Kidney epithelial cell (primary cell): ENCODE measurements around the gene RYR3. TPM values are rescaled to one million over a fixed set of nuclear protein-coding genes. Genes with fewer than 3 reads are reported as not detected.

Experiments used
- DNase-seq: peaks from one replicate; pipeline ENCODE4 v3.0.0-alpha.2; 2010; ENCODE audit warnings: low read depth
- H3K27me3 ChIP-seq: 2 replicates; pipeline ENCODE4 v1.6.0; 2011; ENCODE audit warnings: low read length; ENCODE audit not compliant: control insufficient read depth, insufficient read depth
- H3K36me3 ChIP-seq: 2 replicates; pipeline ENCODE4 v1.5.1; 2011; ENCODE audit warnings: low read length; ENCODE audit not compliant: control insufficient read depth, insufficient read depth
- H3K4me3 ChIP-seq: 2 replicates; pipeline ENCODE4 v1.5.1; 2011; ENCODE audit warnings: low read depth, mild to moderate bottlenecking, control low read depth, low read length
- total RNA-seq: library from RNA; depleted of rRNA; stranded (reverse); fragments of >200 nt; gene quantifications from 2 replicates; pipeline ENCODE4 v1.2.3, GENCODE V29; 2015
- TF ChIP-seq, protein P1 (sequence below): IDR thresholded peaks from 2 replicates; pipeline ENCODE4 v1.5.1; 2011; ENCODE audit warnings: mild to moderate bottlenecking, moderate library complexity, low read length, control low read depth, inconsistent platforms; ENCODE audit not compliant: insufficient read depth, poor library complexity, severe bottlenecking

The RYR3 gene
- total RNA-seq, 1 donor from 2014 or later: 0.50 TPM

DNA sequence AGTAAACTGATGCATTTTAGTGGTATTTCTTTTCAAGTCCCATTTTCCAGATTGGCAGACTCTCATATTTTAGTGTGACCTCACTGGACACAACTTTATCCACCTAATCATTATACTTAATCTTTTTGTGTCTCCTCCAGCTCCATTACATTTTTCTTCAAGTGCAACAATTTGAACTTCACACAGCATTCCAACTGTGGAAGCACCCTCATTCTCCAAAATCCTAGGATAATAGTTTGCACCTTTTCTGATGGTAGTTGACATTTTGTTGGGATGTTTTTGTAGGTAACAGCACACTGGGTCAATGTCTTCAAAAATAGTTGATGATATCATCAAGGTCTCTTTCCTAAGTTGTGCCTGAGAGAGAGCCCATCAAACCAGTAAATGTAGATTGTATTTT is 123.1 kb downstream of the RYR3 start:
- Histone ChIP-seq H3K4me3 (no peak overlapping the region), H3K36me3 (no peaks in the 10 kb centered on the region), H3K27me3 (no peaks in the 10 kb centered on the region)
- TF ChIP-seq, protein P1, sequence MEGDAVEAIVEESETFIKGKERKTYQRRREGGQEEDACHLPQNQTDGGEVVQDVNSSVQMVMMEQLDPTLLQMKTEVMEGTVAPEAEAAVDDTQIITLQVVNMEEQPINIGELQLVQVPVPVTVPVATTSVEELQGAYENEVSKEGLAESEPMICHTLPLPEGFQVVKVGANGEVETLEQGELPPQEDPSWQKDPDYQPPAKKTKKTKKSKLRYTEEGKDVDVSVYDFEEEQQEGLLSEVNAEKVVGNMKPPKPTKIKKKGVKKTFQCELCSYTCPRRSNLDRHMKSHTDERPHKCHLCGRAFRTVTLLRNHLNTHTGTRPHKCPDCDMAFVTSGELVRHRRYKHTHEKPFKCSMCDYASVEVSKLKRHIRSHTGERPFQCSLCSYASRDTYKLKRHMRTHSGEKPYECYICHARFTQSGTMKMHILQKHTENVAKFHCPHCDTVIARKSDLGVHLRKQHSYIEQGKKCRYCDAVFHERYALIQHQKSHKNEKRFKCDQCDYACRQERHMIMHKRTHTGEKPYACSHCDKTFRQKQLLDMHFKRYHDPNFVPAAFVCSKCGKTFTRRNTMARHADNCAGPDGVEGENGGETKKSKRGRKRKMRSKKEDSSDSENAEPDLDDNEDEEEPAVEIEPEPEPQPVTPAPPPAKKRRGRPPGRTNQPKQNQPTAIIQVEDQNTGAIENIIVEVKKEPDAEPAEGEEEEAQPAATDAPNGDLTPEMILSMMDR: no peak
- DNase-seq: no peak

DNA sequence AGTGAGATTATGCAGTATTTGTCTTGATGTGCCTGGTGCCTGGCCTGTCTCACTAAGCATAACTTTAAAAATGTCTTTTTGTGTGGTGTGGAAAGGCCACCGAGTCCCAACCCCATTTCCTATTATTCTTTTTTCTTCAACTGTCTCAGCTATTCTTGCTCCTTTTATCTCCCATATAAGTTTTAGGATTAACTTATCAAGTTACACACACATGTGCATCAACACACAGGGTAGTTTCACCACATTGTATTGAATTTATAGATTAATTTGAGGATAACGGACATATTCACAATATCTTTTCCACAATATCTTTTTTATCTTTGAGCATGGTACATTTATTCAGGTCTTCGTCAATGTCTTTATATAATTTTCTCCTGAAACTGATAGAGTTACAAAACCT is 127.6 kb downstream of the RYR3 start:
- Histone ChIP-seq H3K27me3 (no peaks in the 10 kb centered on the region), H3K36me3 (no peaks in the 10 kb centered on the region), H3K4me3 (no peak overlapping the region)
- TF ChIP-seq, protein P1: no peak
- DNase-seq: no peak

DNA sequence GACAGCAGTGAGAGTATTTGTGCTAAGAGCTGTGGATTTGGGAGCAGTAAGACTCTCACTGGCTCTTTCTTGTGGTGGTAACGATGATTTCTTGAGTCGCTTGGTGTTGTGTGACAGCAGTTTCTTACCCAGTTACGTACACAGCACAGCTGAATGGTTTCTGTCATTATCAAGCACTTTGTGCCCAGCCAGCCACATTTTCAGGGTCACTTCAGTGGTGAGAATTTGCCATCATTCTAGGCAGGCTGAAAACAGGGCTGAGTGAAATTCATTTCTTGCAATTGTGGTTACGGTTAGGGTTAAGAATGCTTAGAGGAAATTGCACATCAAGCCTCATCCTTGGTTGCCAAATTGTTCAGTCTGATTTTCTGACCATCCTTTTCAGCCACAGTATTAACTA is 130.1 kb downstream of the RYR3 start:
- no peak for DNase-seq
- Histone ChIP-seq H3K36me3 (no peaks in the 10 kb centered on the region), H3K27me3 (no peaks in the 10 kb centered on the region), H3K4me3 (no peak overlapping the region)
- TF ChIP-seq, protein P1: no peak

DNA sequence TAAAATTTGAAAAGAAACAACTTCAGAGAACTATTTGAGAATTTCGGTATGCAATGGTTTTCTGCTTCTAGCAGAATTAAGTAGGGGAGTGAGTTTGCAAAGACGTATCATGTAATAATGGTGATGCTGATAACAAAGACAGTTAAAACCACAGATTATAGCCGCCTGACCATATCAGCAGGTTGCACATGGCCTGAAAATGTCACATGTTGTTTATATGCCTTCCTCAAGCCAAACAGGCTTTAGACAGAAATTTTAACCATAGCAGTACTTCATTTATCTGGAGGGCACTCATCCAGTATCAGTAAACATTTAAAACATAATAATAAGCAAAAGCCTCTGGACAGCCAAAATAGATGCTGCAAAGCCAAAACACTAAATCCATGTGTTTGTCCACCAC is 131.7 kb downstream of the RYR3 start:
- no peak for DNase-seq
- Histone ChIP-seq H3K4me3 (no peak overlapping the region), H3K36me3 (no peaks in the 10 kb centered on the region), H3K27me3 (no peaks in the 10 kb centered on the region)
- TF ChIP-seq, protein P1: no peak

DNA sequence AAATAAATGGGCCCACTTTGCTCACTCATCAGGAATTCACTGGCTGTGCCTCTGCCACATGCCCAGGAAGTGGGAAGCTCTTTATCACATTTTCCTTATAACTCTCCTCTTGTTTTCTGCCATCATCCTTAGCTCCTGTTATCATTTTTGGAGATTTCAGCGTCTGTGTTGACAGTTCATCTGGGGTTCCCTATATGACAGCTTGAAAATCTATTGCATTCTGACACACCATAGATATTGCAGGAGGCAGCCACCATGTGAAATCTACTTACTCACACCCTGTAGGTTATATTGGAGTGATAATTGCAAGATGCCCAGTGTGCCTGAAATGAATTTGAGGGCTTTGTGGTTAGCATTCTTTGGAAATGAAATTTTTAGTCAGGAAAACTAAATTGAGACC is 132.9 kb downstream of the RYR3 start:
- TF ChIP-seq, protein P1: no peak
- Histone ChIP-seq H3K27me3 (no peaks in the 10 kb centered on the region), H3K4me3 (no peak overlapping the region), H3K36me3 (no peaks in the 10 kb centered on the region)
- no peak for DNase-seq

DNA sequence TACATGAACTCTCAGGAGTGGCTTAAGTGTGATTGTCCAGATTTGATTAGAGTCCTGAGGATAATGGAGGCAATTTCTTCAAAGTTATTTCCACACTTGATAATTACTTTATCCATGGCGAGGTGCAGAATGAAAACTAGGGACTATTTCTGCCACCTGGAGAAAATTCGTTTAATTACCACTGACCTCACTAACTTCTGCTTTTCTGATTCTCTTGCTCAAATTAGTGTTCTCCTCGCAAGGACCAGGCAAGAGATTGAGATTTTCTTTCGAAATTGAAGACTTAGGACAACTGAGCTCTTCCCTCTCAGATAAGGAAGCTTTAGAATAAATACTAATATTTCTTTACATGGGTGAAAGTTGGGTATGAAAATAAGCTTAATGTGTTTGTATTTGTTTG is 135.2 kb downstream of the RYR3 start:
- Histone ChIP-seq H3K4me3 (no peak overlapping the region), H3K36me3 (no peaks in the 10 kb centered on the region), H3K27me3 (no peaks in the 10 kb centered on the region)
- DNase-seq: no peak
- TF ChIP-seq, protein P1: no peak
